Stomach (tissue), 9 donors: ENCODE data around the gene LNP1. TPM values are rescaled to one million over a fixed set of nuclear protein-coding genes. Genes with fewer than 3 reads are reported as not detected.

Experiments used
- DNase-seq, 2 donors: peaks; one replicate each; pipeline versions ENCODE4 v3.0.0 to v3.0.0-alpha.2; 2013 to 2019
- H3K27ac ChIP-seq, 5 donors: fragments of 200-600 bp in 4 of 5; sonication (generic) in 4 of 5; one replicate each; pipeline ENCODE4 v1.5.1; 2013 to 2019; ENCODE audit warnings: mild to moderate bottlenecking in 1 of 5, moderate library complexity in 1 of 5
- H3K27me3 ChIP-seq, 3 donors: fragments of 200-600 bp; sonication (generic); one replicate each; pipeline ENCODE4 v1.5.1; 2017 to 2019; ENCODE audit warnings: mixed run types in 1 of 3
- H3K36me3 ChIP-seq, 4 donors: fragments of 200-600 bp; sonication (generic); 1 replicate in 3 of 4; 2 replicates in 1 of 4; pipeline ENCODE4 v1.5.1; 2016 to 2019
- H3K4me1 ChIP-seq, 4 donors: fragments of 200-600 bp; sonication (generic); one replicate each; pipeline ENCODE4 v1.5.1; 2016 to 2019
- H3K4me3 ChIP-seq, 4 donors: fragments of 200-600 bp; sonication (generic) in 3 of 4; one replicate each; pipeline ENCODE4 v1.5.1; 2016 to 2019; ENCODE audit warnings: mild to moderate bottlenecking in 1 of 4
- H3K9me3 ChIP-seq, 4 donors: fragments of 200-600 bp; sonication (generic); one replicate each; pipeline ENCODE4 v1.5.1; 2016 to 2019
- EP300 ChIP-seq: sonication (generic); formaldehyde crosslinking; IDR thresholded peaks from one replicate; pipeline ENCODE4 v1.6.1; 2017; ENCODE audit warnings: antibody characterized with exemption
- POLR2A ChIP-seq, 4 donors: fragments of 450-650 bp; IDR thresholded peaks; one replicate each; pipeline ENCODE4 v1.6.1; 2016; ENCODE audit warnings: antibody characterized with exemption in 4 of 4, control low read depth in 2 of 4, mild to moderate bottlenecking in 1 of 4, moderate library complexity in 1 of 4
- POLR2AphosphoS5 ChIP-seq, 3 donors: sonication (generic); formaldehyde crosslinking; IDR thresholded peaks; one replicate each; pipeline ENCODE4 v1.6.1; 2016; ENCODE audit warnings: antibody characterized with exemption in 3 of 3
- WGBS, 5 donors: extraction: QIAGEN DNeasy Blood & Tissue Kit in 3 of 5; methylation state at CpG; one replicate each; pipeline versions ENCODE4 v1.1.5 to v1.1.7; 2013 to 2018; 5-methylcytosine and 5-hydroxymethylcytosine counted together
- intact Hi-C: fragments of 100-400 bp; cut with DNase I; formaldehyde crosslinking; loops from one replicate; pipeline ENCODE4 v1.15.1; 2023; ENCODE audit warnings: low total_unique reads
- polyA plus RNA-seq, 3 donors: library from polyadenylated mRNA; stranded (reverse); fragments of 200-250 nt; gene quantifications; one replicate each; pipeline ENCODE4 v1.2.3, GENCODE V29; 2013
- total RNA-seq, 5 donors: library from RNA; depleted of rRNA; stranded (reverse); fragments of >200 nt; gene quantifications; one replicate each; pipeline versions ENCODE4 v1.1.0 to v1.2.3, GENCODE V29; 2014 to 2016
- TF ChIP-seq, protein P1 (sequence below), 7 experiments: fragments of 450-650 bp in 4 of 7; fragments of 200-600 bp in 3 of 7; sonication (generic) in 3 of 7; IDR thresholded peaks; one replicate each; pipeline ENCODE4 v1.5.1; 2016 to 2019; ENCODE audit warnings: antibody characterized with exemption in 7 of 7, control low read depth in 2 of 7, mild to moderate bottlenecking in 1 of 7
- donor health status: healthy with polysubstance abuse.
- donor health status: Bipolar disorder and iron deficiency.
- donor health status: healthy.

LNP1 gene
- total and polyA plus RNA-seq, 8 donors: 0.58 to 4.0 (median 1.6) TPM; not detected in 3

DNA sequence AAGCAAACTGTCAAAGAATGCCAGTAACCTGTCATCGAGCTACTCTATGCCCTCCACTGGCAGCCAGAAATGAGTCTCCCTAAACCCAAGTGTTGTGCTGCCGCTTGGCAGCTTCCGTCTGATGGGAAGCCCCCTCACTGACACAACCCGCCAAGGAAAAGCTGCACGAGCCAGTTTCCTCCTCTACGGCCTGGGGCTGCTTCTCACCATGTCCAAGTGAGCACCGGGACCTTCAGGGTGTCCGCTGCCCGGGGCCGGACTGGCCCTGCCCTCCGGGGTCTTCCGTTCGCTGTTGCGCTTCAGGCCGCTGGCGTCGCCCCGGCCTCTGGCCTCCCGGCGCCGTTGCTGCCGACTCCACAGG lies 940 bp upstream of the LNP1 start:
- no peaks in the 10 kb centered on the region for H3K9me3 ChIP-seq
- H3K27me3 ChIP-seq: no peaks in the 10 kb centered on the region
- H3K36me3 ChIP-seq: no peaks in the 10 kb centered on the region
- intact Hi-C loops: no loop called here
- peaks cover 33 to 77% (median 54%) of the 10 kb centered on the region in 4 donors for H3K4me1 ChIP-seq
- TF ChIP-seq POLR2AphosphoS5 (IDR thresholded peaks at IDR 0.05) (no peak), POLR2A (IDR thresholded peaks at IDR 0.05) (no peak)
- TF ChIP-seq, protein P1, sequence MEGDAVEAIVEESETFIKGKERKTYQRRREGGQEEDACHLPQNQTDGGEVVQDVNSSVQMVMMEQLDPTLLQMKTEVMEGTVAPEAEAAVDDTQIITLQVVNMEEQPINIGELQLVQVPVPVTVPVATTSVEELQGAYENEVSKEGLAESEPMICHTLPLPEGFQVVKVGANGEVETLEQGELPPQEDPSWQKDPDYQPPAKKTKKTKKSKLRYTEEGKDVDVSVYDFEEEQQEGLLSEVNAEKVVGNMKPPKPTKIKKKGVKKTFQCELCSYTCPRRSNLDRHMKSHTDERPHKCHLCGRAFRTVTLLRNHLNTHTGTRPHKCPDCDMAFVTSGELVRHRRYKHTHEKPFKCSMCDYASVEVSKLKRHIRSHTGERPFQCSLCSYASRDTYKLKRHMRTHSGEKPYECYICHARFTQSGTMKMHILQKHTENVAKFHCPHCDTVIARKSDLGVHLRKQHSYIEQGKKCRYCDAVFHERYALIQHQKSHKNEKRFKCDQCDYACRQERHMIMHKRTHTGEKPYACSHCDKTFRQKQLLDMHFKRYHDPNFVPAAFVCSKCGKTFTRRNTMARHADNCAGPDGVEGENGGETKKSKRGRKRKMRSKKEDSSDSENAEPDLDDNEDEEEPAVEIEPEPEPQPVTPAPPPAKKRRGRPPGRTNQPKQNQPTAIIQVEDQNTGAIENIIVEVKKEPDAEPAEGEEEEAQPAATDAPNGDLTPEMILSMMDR (IDR thresholded peaks at IDR 0.05): no peak
- WGBS, 5 donors: 0 to 2% (median 0%) methylated on average over 12 to 22 of the region's 22 CpGs
- H3K27ac ChIP-seq: peak overlapping the region; percentile 90 to 95 (median 92)
- H3K4me3 ChIP-seq: peak overlapping the region; percentile 85 to 97 (median 95)
- DNase-seq: no peak

DNA sequence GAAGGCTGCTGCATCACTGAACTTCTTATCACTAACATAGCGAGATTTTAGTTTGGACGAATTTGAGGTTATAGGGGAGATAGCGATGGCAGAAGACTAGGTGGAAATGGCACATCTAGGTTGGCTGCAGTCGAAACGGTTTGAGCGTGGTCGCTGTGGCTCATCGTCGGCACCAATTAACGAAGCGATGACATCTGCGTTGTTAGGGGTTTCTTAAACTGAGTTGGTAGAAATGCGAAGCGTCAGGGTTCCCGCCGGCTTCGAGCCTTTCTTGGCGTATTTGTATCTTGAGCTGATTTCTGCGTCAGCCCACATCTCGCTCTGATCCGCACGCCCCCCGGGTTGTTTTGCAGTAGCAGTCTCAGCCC lies 319 bp downstream of the LNP1 start:
- H3K9me3 ChIP-seq: peaks cover 0 to 4% (median 0%) of the 10 kb centered on the region in 4 donors

GRCh38 chr3:100402256-100402655 lies 917 bp downstream of the LNP1 start:
- H3K27ac ChIP-seq: peak overlapping the region in 4 of 5 donors; percentile 90 to 95 (median 93)
- DNase-seq: peak in 1 of 2 donors; percentile 75

More for the DNA sequence above, 319 bp downstream of the LNP1 start:
- H3K36me3 ChIP-seq: no peaks in the 10 kb centered on the region
- intact Hi-C loops: no loop called here
- peak overlapping the region; percentile 90 to 95 (median 92) for H3K27ac ChIP-seq
- H3K27me3 ChIP-seq: no peaks in the 10 kb centered on the region
- 0% methylated on average over 23 of the region's 23 CpGs for WGBS, 5 donors
- DNase-seq: peak in 1 of 2 donors; percentile 78
- no peak for TF ChIP-seq POLR2A (IDR thresholded peaks at IDR 0.05)
- TF ChIP-seq EP300: no peak
- TF ChIP-seq, protein P1 (IDR thresholded peaks at IDR 0.05): no peak
- TF ChIP-seq POLR2AphosphoS5 (IDR thresholded peaks at IDR 0.05): no peak
- H3K4me1 ChIP-seq: peaks cover 33 to 64% (median 50%) of the 10 kb centered on the region in 4 donors
- H3K4me3 ChIP-seq: peak overlapping the region; percentile 85 to 97 (median 95)

GRCh38 chr3:100402891-100403290 lies 1.6 kb downstream of the LNP1 start:
- Histone ChIP-seq H3K4me1 (peaks cover 33 to 52% (median 44%) of the 10 kb centered on the region in 4 donors), H3K4me3 (peak overlapping the region; percentile 85 to 97 (median 95)), H3K27ac (no peak overlapping the region), H3K9me3 (peaks cover 0 to 10% (median 5%) of the 10 kb centered on the region in 4 donors), H3K27me3 (no peaks in the 10 kb centered on the region), H3K36me3 (no peaks in the 10 kb centered on the region)
- 20 to 39% (median 30%) methylated on average over 2 of the region's 2 CpGs for WGBS, 5 donors
- intact Hi-C loops: no loop called here
- peak in 1 of 2 donors; percentile 14 for DNase-seq
- TF ChIP-seq EP300 (no peak), POLR2A (IDR thresholded peaks at IDR 0.05) (no peak), POLR2AphosphoS5 (IDR thresholded peaks at IDR 0.05) (no peak)
- TF ChIP-seq, protein P1 (IDR thresholded peaks at IDR 0.05): no peak

More at GRCh38 chr3:100402256-100402655, 917 bp downstream of the LNP1 start:
- Histone ChIP-seq H3K36me3 (no peaks in the 10 kb centered on the region), H3K4me1 (peaks cover 33 to 58% (median 47%) of the 10 kb centered on the region in 4 donors), H3K9me3 (peaks cover 0 to 10% (median 2%) of the 10 kb centered on the region in 4 donors), H3K4me3 (peak overlapping the region; percentile 85 to 97 (median 95)), H3K27me3 (no peaks in the 10 kb centered on the region)
- no peak for TF ChIP-seq EP300
- TF ChIP-seq POLR2AphosphoS5 (IDR thresholded peaks at IDR 0.05): no peak
- no peak for TF ChIP-seq POLR2A (IDR thresholded peaks at IDR 0.05)
- TF ChIP-seq, protein P1 (IDR thresholded peaks at IDR 0.05): no peak
- 1 to 6% (median 3%) methylated on average over 2 of the region's 2 CpGs for WGBS, 5 donors
- intact Hi-C loops: no loop called here
